ENCODE data around the gene NEK11. TPM values are rescaled to one million over a fixed set of nuclear protein-coding genes. Genes with fewer than 3 reads are reported as not detected.

Gene NEK11
- total RNA-seq, 1 donor from 2014 or later = 7.1 TPM

GRCh38 chr3:131075632-131076328, 49.1 kb downstream of the NEK11 start:
- no peaks in the 10 kb centered on the region for H3K27me3 ChIP-seq (ENCODE audit: insufficient read depth, low read length)
- no peak overlapping the region for H2AFZ ChIP-seq (ENCODE audit: low read depth, low read length)
- no peaks in the 10 kb centered on the region for H3K9me3 ChIP-seq (ENCODE audit: insufficient read depth, low read depth, low read length)
- H3K27ac Mint-ChIP-seq (ENCODE audit: unreplicated experiment) = no peak overlapping the region
- no peak for TF ChIP-seq EZH2 (IDR thresholded peaks at IDR 0.05; ENCODE audit: insufficient read depth, low read length)
- peaks cover 10% of the 10 kb centered on the region for H3K4me1 Mint-ChIP-seq (ENCODE audit: low read depth, unreplicated experiment)
- FAIRE-seq = no peak
- no peak overlapping the region for H3K4me2 ChIP-seq (ENCODE audit: low read length)
- H3K79me2 ChIP-seq (ENCODE audit: insufficient read depth, low read length) = no peaks in the 10 kb centered on the region
- no peak overlapping the region for H3K9ac ChIP-seq (ENCODE audit: low read length)
- H3K4me1 ChIP-seq (ENCODE audit: insufficient read depth, low read length) = peaks cover 3% of the 10 kb centered on the region
- no peaks in the 10 kb centered on the region for H3K36me3 ChIP-seq (ENCODE audit: insufficient read depth, low read length)
- H3K4me3 ChIP-seq (ENCODE audit: insufficient read depth, low read depth, low read length) = no peak overlapping the region
- no peak for DNase-seq (ENCODE audit: low read depth)
- no peaks in the 10 kb centered on the region for H3K27me3 Mint-ChIP-seq (ENCODE audit: low read depth, unreplicated experiment)
- no peaks in the 10 kb centered on the region for H4K20me1 ChIP-seq (ENCODE audit: insufficient read depth, low read length)
- H3K4me3 Mint-ChIP-seq (ENCODE audit: unreplicated experiment) = no peak overlapping the region
- no peaks in the 10 kb centered on the region for H3K36me3 Mint-ChIP-seq (ENCODE audit: low read depth, unreplicated experiment)
- no peak overlapping the region for H3K27ac ChIP-seq (ENCODE audit: low read depth, low read length)
- H3K9me3 Mint-ChIP-seq (ENCODE audit: unreplicated experiment) = no peaks in the 10 kb centered on the region

GRCh38 chr3:131077904-131078303, 51.2 kb downstream of the NEK11 start:
- H2AFZ ChIP-seq (ENCODE audit: low read depth, low read length) = no peak overlapping the region
- no peak overlapping the region for H3K9ac ChIP-seq (ENCODE audit: low read length)
- Mint-ChIP-seq H3K9me3 (ENCODE audit: unreplicated experiment) (no peaks in the 10 kb centered on the region), H3K27ac (ENCODE audit: unreplicated experiment) (no peak overlapping the region), H3K4me1 (ENCODE audit: low read depth, unreplicated experiment) (peaks cover 3% of the 10 kb centered on the region), H3K36me3 (ENCODE audit: low read depth, unreplicated experiment) (peaks cover 2% of the 10 kb centered on the region), H3K4me3 (ENCODE audit: unreplicated experiment) (no peak overlapping the region), H3K27me3 (ENCODE audit: low read depth, unreplicated experiment) (no peaks in the 10 kb centered on the region)
- H3K4me3 ChIP-seq (ENCODE audit: insufficient read depth, low read depth, low read length) = no peak overlapping the region
- no peaks in the 10 kb centered on the region for H3K27me3 ChIP-seq (ENCODE audit: insufficient read depth, low read length)
- no peaks in the 10 kb centered on the region for H3K79me2 ChIP-seq (ENCODE audit: insufficient read depth, low read length)
- no peak overlapping the region for H3K27ac ChIP-seq (ENCODE audit: low read depth, low read length)
- no peaks in the 10 kb centered on the region for H3K4me1 ChIP-seq (ENCODE audit: insufficient read depth, low read length)
- H3K36me3 ChIP-seq (ENCODE audit: insufficient read depth, low read length) = no peaks in the 10 kb centered on the region
- TF ChIP-seq EZH2 (IDR thresholded peaks at IDR 0.05; ENCODE audit: insufficient read depth, low read length) (no peak), CTCF (IDR thresholded peaks at IDR 0.05; ENCODE audit: insufficient read depth, low read depth, low read length) (no peak)
- FAIRE-seq (no peak), DNase-seq (ENCODE audit: low read depth) (no peak)
- no peaks in the 10 kb centered on the region for H3K9me3 ChIP-seq (ENCODE audit: insufficient read depth, low read depth, low read length)
- H4K20me1 ChIP-seq (ENCODE audit: insufficient read depth, low read length) = no peaks in the 10 kb centered on the region
- no peak overlapping the region for H3K4me2 ChIP-seq (ENCODE audit: low read length)

- no peak overlapping the region for H2AFZ ChIP-seq (ENCODE audit: low read depth, low read length)
- H3K9me3 Mint-ChIP-seq (ENCODE audit: unreplicated experiment) = no peaks in the 10 kb centered on the region
Observed at GRCh38 chr3:131079086-131079485, 52.4 kb downstream of the NEK11 start.

More at GRCh38 chr3:131079086-131079485, 52.4 kb downstream of the NEK11 start:
- H3K27me3 ChIP-seq (ENCODE audit: insufficient read depth, low read length) = no peaks in the 10 kb centered on the region
- no peaks in the 10 kb centered on the region for H3K4me1 ChIP-seq (ENCODE audit: insufficient read depth, low read length)
- H3K36me3 ChIP-seq (ENCODE audit: insufficient read depth, low read length) = no peaks in the 10 kb centered on the region
- TF ChIP-seq EZH2 (IDR thresholded peaks at IDR 0.05; ENCODE audit: insufficient read depth, low read length) (no peak), CTCF (IDR thresholded peaks at IDR 0.05; ENCODE audit: insufficient read depth, low read depth, low read length) (no peak)
- Mint-ChIP-seq H3K4me1 (ENCODE audit: low read depth, unreplicated experiment) (peaks cover 3% of the 10 kb centered on the region), H3K27me3 (ENCODE audit: low read depth, unreplicated experiment) (no peaks in the 10 kb centered on the region), H3K36me3 (ENCODE audit: low read depth, unreplicated experiment) (peaks cover 2% of the 10 kb centered on the region), H3K27ac (ENCODE audit: unreplicated experiment) (no peak overlapping the region), H3K4me3 (ENCODE audit: unreplicated experiment) (no peak overlapping the region)
- H3K79me2 ChIP-seq (ENCODE audit: insufficient read depth, low read length) = no peaks in the 10 kb centered on the region
- H3K4me3 ChIP-seq (ENCODE audit: insufficient read depth, low read depth, low read length) = no peak overlapping the region
- FAIRE-seq (no peak), DNase-seq (ENCODE audit: low read depth) (no peak)
- no peaks in the 10 kb centered on the region for H4K20me1 ChIP-seq (ENCODE audit: insufficient read depth, low read length)
- no peak overlapping the region for H3K9ac ChIP-seq (ENCODE audit: low read length)
- no peak overlapping the region for H3K4me2 ChIP-seq (ENCODE audit: low read length)
- H3K9me3 ChIP-seq (ENCODE audit: insufficient read depth, low read depth, low read length) = no peaks in the 10 kb centered on the region
- no peak overlapping the region for H3K27ac ChIP-seq (ENCODE audit: low read depth, low read length)
